ENCODE measurements around the gene MAP2K3. TPM values are rescaled to one million over a fixed set of nuclear protein-coding genes. Genes with fewer than 3 reads are reported as not detected.

MAP2K3 gene
- total and polyA plus RNA-seq, 2 donors (not counting 1 experiment from before 2014, with no cell fraction given) = 23.8 to 80.9 TPM

DNA sequence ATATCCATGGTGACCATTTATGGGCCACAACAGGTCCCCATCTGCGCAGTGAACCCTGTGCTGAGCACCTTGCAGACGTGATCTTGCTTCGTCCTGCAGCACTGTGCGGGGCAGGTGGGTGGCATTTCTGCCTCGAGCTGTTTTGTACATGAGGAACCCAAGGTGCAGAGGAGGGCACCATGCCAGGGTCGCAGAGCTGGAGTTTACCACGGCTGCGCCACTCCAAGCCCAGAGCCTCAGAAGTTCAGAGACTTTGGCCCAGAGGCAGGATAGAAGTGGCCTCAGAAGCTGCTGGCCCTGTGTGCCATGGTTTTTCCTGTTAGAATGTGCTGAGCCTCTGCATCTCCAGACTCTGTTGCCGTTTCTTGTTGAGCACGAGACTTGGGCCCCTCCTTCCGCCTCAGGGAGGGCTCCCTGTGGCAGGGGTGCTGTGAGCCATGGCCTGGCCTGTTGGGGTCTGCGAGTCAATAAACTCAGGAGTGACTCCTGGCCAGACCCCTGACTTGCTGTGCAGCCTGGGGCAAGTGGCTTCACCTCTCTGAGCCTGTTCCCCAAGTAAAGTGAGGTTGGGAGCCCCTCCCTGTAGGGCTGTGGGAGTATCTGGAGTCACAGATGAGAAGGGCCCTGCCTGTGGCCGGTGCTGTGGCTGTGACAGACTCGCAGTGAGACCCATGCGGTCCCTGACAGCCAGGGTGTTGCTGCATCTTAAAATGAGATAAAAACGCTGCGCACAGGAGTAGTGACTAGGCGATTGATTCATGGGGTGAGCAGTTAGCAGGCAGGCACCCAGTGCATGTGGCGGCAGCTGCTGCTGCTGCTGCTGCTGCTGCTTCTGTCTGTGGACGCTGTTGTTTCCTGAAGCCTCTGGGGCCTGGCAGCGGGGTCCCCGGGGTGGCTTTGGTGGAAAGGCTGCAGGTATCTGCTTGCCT, 11.8 kb downstream of the MAP2K3 start:
- H2AFZ ChIP-seq (ENCODE audit: low read length) = no peak overlapping the region
- H3K27ac ChIP-seq (ENCODE audit: insufficient read depth, low read length) = peak overlapping the region; percentile 53
- no peak for DNase-seq (ENCODE audit: low read depth in 2 of 2)
- H3K36me3 ChIP-seq (ENCODE audit: control insufficient read depth, insufficient read depth, low read length) = peaks cover 31% of the 10 kb centered on the region
- no peaks in the 10 kb centered on the region for H3K27me3 ChIP-seq (ENCODE audit: control insufficient read depth, insufficient read depth, low read length)
- H3K4me3 ChIP-seq (replicated peaks in 1 of 4; ENCODE audit: control extremely low read depth in 1 of 4, insufficient read depth in 1 of 4, low read depth in 3 of 4, low read length in 4 of 4) = no peak overlapping the region
- H3K9ac ChIP-seq (ENCODE audit: insufficient read depth, low read length) = no peak overlapping the region
- peaks cover 3% of the 10 kb centered on the region for H4K20me1 ChIP-seq (ENCODE audit: control insufficient read depth, extremely low read depth, insufficient read depth, low read length)
- H3K4me2 ChIP-seq (ENCODE audit: extremely low read depth, insufficient read depth, low read length) = no peak overlapping the region
- H3K79me2 ChIP-seq (ENCODE audit: control insufficient read depth, insufficient read depth, low read length) = peaks cover 91% of the 10 kb centered on the region
- no peaks in the 10 kb centered on the region for H3K4me1 ChIP-seq (ENCODE audit: control insufficient read depth, extremely low read depth, insufficient read depth, low read length)
- TF ChIP-seq, protein P1, sequence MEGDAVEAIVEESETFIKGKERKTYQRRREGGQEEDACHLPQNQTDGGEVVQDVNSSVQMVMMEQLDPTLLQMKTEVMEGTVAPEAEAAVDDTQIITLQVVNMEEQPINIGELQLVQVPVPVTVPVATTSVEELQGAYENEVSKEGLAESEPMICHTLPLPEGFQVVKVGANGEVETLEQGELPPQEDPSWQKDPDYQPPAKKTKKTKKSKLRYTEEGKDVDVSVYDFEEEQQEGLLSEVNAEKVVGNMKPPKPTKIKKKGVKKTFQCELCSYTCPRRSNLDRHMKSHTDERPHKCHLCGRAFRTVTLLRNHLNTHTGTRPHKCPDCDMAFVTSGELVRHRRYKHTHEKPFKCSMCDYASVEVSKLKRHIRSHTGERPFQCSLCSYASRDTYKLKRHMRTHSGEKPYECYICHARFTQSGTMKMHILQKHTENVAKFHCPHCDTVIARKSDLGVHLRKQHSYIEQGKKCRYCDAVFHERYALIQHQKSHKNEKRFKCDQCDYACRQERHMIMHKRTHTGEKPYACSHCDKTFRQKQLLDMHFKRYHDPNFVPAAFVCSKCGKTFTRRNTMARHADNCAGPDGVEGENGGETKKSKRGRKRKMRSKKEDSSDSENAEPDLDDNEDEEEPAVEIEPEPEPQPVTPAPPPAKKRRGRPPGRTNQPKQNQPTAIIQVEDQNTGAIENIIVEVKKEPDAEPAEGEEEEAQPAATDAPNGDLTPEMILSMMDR (conservative IDR thresholded peaks at IDR 0.05 in 1 of 2, IDR thresholded peaks at IDR 0.05 in 1 of 2; ENCODE audit: low read depth in 1 of 2, low read length in 2 of 2) = no peak
- no peak for TF ChIP-seq EZH2 (IDR thresholded peaks at IDR 0.05; ENCODE audit: low read length, missing control alignments)
- no peaks in the 10 kb centered on the region for H3K9me3 ChIP-seq (ENCODE audit: control insufficient read depth, insufficient read depth, low read depth, low read length)

- TF ChIP-seq EZH2 (IDR thresholded peaks at IDR 0.05; ENCODE audit: low read length, missing control alignments) = no peak
- TF ChIP-seq, protein P1 (conservative IDR thresholded peaks at IDR 0.05 in 1 of 2, IDR thresholded peaks at IDR 0.05 in 1 of 2; ENCODE audit: low read depth in 1 of 2, low read length in 2 of 2) = no peak
- Histone ChIP-seq H3K27me3 (ENCODE audit: control insufficient read depth, insufficient read depth, low read length) (no peaks in the 10 kb centered on the region), H4K20me1 (ENCODE audit: control insufficient read depth, extremely low read depth, insufficient read depth, low read length) (peaks cover 3% of the 10 kb centered on the region), H2AFZ (ENCODE audit: low read length) (no peak overlapping the region), H3K9me3 (ENCODE audit: control insufficient read depth, insufficient read depth, low read depth, low read length) (no peaks in the 10 kb centered on the region), H3K36me3 (ENCODE audit: control insufficient read depth, insufficient read depth, low read length) (peaks cover 31% of the 10 kb centered on the region), H3K4me3 (replicated peaks in 1 of 4; ENCODE audit: control extremely low read depth in 1 of 4, insufficient read depth in 1 of 4, low read depth in 3 of 4, low read length in 4 of 4) (no peak overlapping the region), H3K27ac (ENCODE audit: insufficient read depth, low read length) (no peak overlapping the region), H3K79me2 (ENCODE audit: control insufficient read depth, insufficient read depth, low read length) (peaks cover 85% of the 10 kb centered on the region), H3K4me1 (ENCODE audit: control insufficient read depth, extremely low read depth, insufficient read depth, low read length) (no peaks in the 10 kb centered on the region), H3K9ac (ENCODE audit: insufficient read depth, low read length) (no peak overlapping the region), H3K4me2 (ENCODE audit: extremely low read depth, insufficient read depth, low read length) (no peak overlapping the region)
- DNase-seq (ENCODE audit: low read depth in 2 of 2) = no peak
Observed at GRCh38 chr17:21297026-21297520, 12.6 kb downstream of the MAP2K3 start.

DNA sequence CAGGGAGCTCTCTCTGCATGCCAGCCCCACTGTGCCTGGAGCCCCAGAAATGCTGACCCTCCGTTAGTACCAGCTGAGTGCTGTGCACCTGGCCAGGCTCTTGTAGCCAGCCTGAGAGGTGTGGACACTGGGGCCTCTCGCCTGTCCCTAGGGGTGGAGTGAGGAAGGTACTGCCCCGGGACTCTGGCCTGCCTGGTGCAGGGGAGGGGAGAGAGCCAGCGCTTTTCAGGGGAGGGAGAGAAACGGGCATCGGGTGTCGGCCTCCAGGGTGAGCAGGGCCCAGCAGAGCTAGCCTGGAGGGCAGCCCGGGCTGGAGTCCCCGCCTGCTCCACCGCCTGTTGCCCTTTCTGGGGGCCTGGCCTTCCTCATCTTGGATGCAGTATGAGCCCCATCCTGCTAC, 13.1 kb downstream of the MAP2K3 start:
- no peaks in the 10 kb centered on the region for H3K4me1 ChIP-seq (ENCODE audit: control insufficient read depth, extremely low read depth, insufficient read depth, low read length)
- no peak overlapping the region for H3K4me3 ChIP-seq (replicated peaks in 1 of 4; ENCODE audit: control extremely low read depth in 1 of 4, insufficient read depth in 1 of 4, low read depth in 3 of 4, low read length in 4 of 4)
- H3K36me3 ChIP-seq (ENCODE audit: control insufficient read depth, insufficient read depth, low read length) = peaks cover 31% of the 10 kb centered on the region
- H3K27ac ChIP-seq (ENCODE audit: insufficient read depth, low read length) = no peak overlapping the region
- H3K27me3 ChIP-seq (ENCODE audit: control insufficient read depth, insufficient read depth, low read length) = no peaks in the 10 kb centered on the region
- H3K4me2 ChIP-seq (ENCODE audit: extremely low read depth, insufficient read depth, low read length) = no peak overlapping the region
- H3K9me3 ChIP-seq (ENCODE audit: control insufficient read depth, insufficient read depth, low read depth, low read length) = no peaks in the 10 kb centered on the region
- TF ChIP-seq, protein P1 (conservative IDR thresholded peaks at IDR 0.05 in 1 of 2, IDR thresholded peaks at IDR 0.05 in 1 of 2; ENCODE audit: low read depth in 1 of 2, low read length in 2 of 2) = no peak
- no peak for TF ChIP-seq EZH2 (IDR thresholded peaks at IDR 0.05; ENCODE audit: low read length, missing control alignments)
- H2AFZ ChIP-seq (ENCODE audit: low read length) = no peak overlapping the region
- no peak overlapping the region for H3K9ac ChIP-seq (ENCODE audit: insufficient read depth, low read length)
- H3K79me2 ChIP-seq (ENCODE audit: control insufficient read depth, insufficient read depth, low read length) = peaks cover 79% of the 10 kb centered on the region
- H4K20me1 ChIP-seq (ENCODE audit: control insufficient read depth, extremely low read depth, insufficient read depth, low read length) = peaks cover 3% of the 10 kb centered on the region
- DNase-seq (ENCODE audit: low read depth in 2 of 2) = no peak
